NCI-H1105 treated with DMSO at 0.1 percent for 48 hours (cell line): Measurements from ENCODE around the gene UNC119B.

ENCODE experiments used
- DNase-seq: peaks from one replicate; lab custom pipeline; 2025; lab: John Stamatoyannopoulos, UW

UNC119B gene

GRCh38 chr12:120739821-120740613 is 29.8 kb downstream of the UNC119B start:
- DNase-seq: no peak

GRCh38 chr12:120740871-120741270 is 30.6 kb downstream of the UNC119B start:
- no peak for DNase-seq

- DNase-seq: no peak
Measured at GRCh38 chr12:120741476-120742421, 31.5 kb downstream of the UNC119B start.

GRCh38 chr12:120744922-120745493 is 34.8 kb downstream of the UNC119B start:
- DNase-seq: no peak

- DNase-seq: no peak
Measured at GRCh38 chr12:120748242-120748641, 38.0 kb downstream of the UNC119B start.

GRCh38 chr12:120749256-120749655 is 39.0 kb downstream of the UNC119B start:
- no peak for DNase-seq

- DNase-seq: no peak
Measured at GRCh38 chr12:120750806-120751205, 40.5 kb downstream of the UNC119B start.

GRCh38 chr12:120751389-120751788 is 41.1 kb downstream of the UNC119B start:
- no peak for DNase-seq

GRCh38 chr12:120754792-120755191 is 44.5 kb downstream of the UNC119B start:
- no peak for DNase-seq

GRCh38 chr12:120755269-120755668 is 45.0 kb downstream of the UNC119B start:
- no peak for DNase-seq

GRCh38 chr12:120757226-120757742 is 47.0 kb downstream of the UNC119B start:
- no peak for DNase-seq

GRCh38 chr12:120757949-120758348 is 47.7 kb downstream of the UNC119B start:
- DNase-seq: no peak

GRCh38 chr12:120758798-120759590 is 48.7 kb downstream of the UNC119B start:
- no peak for DNase-seq

- peak; percentile 96 for DNase-seq
Measured at GRCh38 chr12:120759591-120760348, 49.5 kb downstream of the UNC119B start.

GRCh38 chr12:120760349-120761254 is 50.3 kb downstream of the UNC119B start:
- no peak for DNase-seq

- DNase-seq: no peak
Measured at GRCh38 chr12:120761519-120761934, 51.3 kb downstream of the UNC119B start.

GRCh38 chr12:120762086-120762485 is 51.8 kb downstream of the UNC119B start:
- no peak for DNase-seq

GRCh38 chr12:120763250-120763649 is 53.0 kb downstream of the UNC119B start:
- DNase-seq: no peak

- no peak for DNase-seq
Measured at GRCh38 chr12:120764816-120765215, 54.6 kb downstream of the UNC119B start.

- no peak for DNase-seq
Measured at GRCh38 chr12:120766566-120766965, 56.3 kb downstream of the UNC119B start.
